WTC11 (cell line): Measurements from ENCODE around the gene CWH43. TPM values are rescaled to one million over a fixed set of nuclear protein-coding genes. Genes with fewer than 3 reads are reported as not detected.
"Not testable (repeated sequence)": the region's sequence is repeated elsewhere in the genome, so short reads cannot be mapped to it uniquely, and the experiment has no call there.

Source experiments
- ATAC-seq: fragments of 200-7000 bp; cut with Tn5 transposase; 2 replicates; pipeline ENCODE4 v1.10.0; 2021; ENCODE audit warnings: mild to moderate bottlenecking, moderate library complexity
- CTCF ChIA-PET: fragments of 300-600 bp; sonication (Branson Sonifier 250); formaldehyde crosslinking; loops from one replicate; lab custom pipeline; 2021; ENCODE audit warnings: antibody characterized with exemption; lab: Charles Lee
- POLR2A ChIA-PET: fragments of 350-600 bp; sonication (Branson Sonifier 250); formaldehyde crosslinking; loops from one replicate; lab custom pipeline; 2021; ENCODE audit warnings: antibody characterized with exemption; lab: Charles Lee
- DNase-seq: peaks from one replicate; pipeline ENCODE4 v3.0.0; 2021; ENCODE audit warnings: low spot score
- H3K27ac Mint-ChIP-seq: 2 replicates; pipeline ENCODE4 v1.8.0; 2021; ENCODE audit warnings: mixed read lengths
- H3K27me3 Mint-ChIP-seq: 2 replicates; pipeline ENCODE4 v1.8.0; 2021; ENCODE audit warnings: low read depth, mild to moderate bottlenecking, moderate library complexity, mixed read lengths
- H3K36me3 Mint-ChIP-seq: 2 replicates; pipeline ENCODE4 v1.8.0; 2021; ENCODE audit warnings: mixed read lengths
- H3K4me1 Mint-ChIP-seq: 2 replicates; pipeline ENCODE4 v1.8.0; 2022; ENCODE audit warnings: mixed read lengths
- H3K4me3 Mint-ChIP-seq: 2 replicates; pipeline ENCODE4 v1.8.0; 2021; ENCODE audit warnings: mild to moderate bottlenecking, moderate library complexity, mixed read lengths
- H3K9me3 Mint-ChIP-seq: 2 replicates; pipeline ENCODE4 v1.8.0; 2021; ENCODE audit warnings: mixed read lengths
- total RNA-seq: library from RNA; stranded (reverse); gene quantifications from 3 replicates; pipeline ENCODE4 v1.2.3, GENCODE V29; 2021

The CWH43 gene
- total RNA-seq, 1 experiment from 2014 or later, result not detected

GRCh38 chr4:49108183-49108978 lies 122.3 kb downstream of the CWH43 start:
- H3K36me3 Mint-ChIP-seq, result peaks cover 94% of the 10 kb centered on the region
- peaks cover 93% of the 10 kb centered on the region for H3K9me3 Mint-ChIP-seq
- ATAC-seq, result peak; percentile 65
- H3K27ac Mint-ChIP-seq, POLR2A ChIA-PET, H3K4me3 Mint-ChIP-seq, DNase-seq, CTCF ChIA-PET, H3K4me1 Mint-ChIP-seq: not testable (repeated sequence)
- peaks cover 83% of the 10 kb centered on the region for H3K27me3 Mint-ChIP-seq

DNA sequence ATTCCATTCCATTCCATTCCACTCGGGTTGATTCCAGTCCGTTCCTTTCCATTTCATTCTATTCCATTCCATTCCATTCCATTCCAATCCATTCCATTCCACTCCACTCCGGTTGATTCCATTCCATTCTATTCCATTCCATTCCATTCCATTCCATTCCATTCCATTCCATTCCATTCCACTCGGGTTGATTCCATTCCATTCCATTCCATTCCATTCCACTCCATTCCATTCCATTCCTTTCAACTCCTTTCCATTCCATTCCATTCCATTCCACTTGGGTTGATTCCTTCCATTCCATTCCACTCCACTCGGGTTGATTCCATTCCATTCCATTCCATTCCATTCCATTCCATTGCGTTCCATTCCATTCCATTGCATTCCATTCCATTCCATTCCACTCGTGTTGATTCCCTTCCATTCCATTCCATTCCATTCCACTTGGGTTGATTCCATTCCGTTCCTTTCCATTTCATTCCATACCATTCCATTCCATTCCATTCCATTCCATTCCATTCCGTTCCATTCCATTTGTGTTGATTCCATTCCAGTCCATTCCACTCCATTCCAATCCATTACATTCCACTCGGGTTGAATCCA lies 123.6 kb downstream of the CWH43 start:
- POLR2A ChIA-PET, H3K27ac Mint-ChIP-seq, H3K4me1 Mint-ChIP-seq, CTCF ChIA-PET, H3K4me3 Mint-ChIP-seq, DNase-seq: not testable (repeated sequence)
- peak; percentile 33; the same call in 1 of the 2 replicates for ATAC-seq
- peaks cover 93% of the 10 kb centered on the region for H3K9me3 Mint-ChIP-seq
- peaks cover 94% of the 10 kb centered on the region for H3K36me3 Mint-ChIP-seq
- peaks cover 79% of the 10 kb centered on the region for H3K27me3 Mint-ChIP-seq

DNA sequence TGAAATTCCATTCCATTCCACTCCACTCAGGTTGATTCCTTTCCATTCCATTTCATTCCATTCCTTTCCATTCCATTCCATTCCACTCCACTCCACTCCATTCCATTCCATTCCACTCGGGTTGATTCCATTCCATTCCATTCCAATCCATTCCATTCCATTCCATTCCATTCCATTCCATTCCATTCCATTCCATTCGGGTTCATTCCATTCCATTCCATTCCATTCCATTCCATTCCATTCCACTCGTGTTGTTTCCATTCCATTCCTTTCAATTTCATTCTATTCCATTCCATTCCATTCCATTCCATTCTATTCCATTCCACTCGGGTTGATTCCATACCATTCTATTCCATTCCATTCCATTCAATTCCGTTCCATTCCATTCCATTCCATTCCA lies 124.5 kb downstream of the CWH43 start:
- ATAC-seq, result peak; percentile 42
- POLR2A ChIA-PET, H3K4me3 Mint-ChIP-seq, DNase-seq, H3K4me1 Mint-ChIP-seq, H3K27ac Mint-ChIP-seq, CTCF ChIA-PET: not testable (repeated sequence)
- peaks cover 93% of the 10 kb centered on the region for H3K9me3 Mint-ChIP-seq
- peaks cover 94% of the 10 kb centered on the region for H3K36me3 Mint-ChIP-seq
- peaks cover 71% of the 10 kb centered on the region for H3K27me3 Mint-ChIP-seq

Other genes with a start within 250 kb of the CWH43 start
- gene FRYL, start 206.0 kb upstream of the CWH43 start, total RNA-seq, result 33.1 to 38.7 TPM (median 36.9 TPM) in 3 replicates
- gene OCIAD1, start 155.2 kb upstream of the CWH43 start, total RNA-seq, result 135 to 146 TPM (median 146 TPM) in 3 replicates
- 82.7 to 103 TPM (median 91.3 TPM) in 3 replicates for gene OCIAD2, start 79.5 kb upstream of the CWH43 start, total RNA-seq